Measurements from ENCODE around the gene MAPK4.

DNA sequence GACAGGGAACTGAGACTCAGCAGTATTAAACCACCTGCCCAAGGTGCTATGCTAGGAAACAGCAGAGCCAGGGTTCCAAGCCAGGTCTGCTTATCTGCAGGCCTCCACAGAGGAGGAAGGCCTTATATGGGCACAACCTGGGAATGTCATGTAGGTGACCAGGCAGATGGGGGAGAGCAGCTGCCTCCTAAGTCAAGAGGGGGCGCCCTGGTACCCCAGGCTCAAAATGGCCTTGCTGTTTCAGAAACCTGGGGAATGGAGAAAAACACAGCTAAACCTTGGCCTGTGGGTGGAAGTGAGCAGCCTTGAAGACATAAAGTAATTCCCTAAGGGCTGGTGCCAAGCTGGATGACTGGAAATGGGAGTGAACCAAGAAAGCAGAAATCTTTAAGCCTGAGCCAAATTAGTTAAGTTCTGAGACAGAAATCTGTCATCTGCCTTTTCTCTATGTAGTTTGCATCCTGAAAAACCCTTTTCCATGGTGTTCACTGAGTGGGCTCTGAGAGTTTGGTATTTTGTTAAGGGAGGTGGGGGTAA, 79.1 kb downstream of the MAPK4 start:
- TF ChIP-seq, protein P1, sequence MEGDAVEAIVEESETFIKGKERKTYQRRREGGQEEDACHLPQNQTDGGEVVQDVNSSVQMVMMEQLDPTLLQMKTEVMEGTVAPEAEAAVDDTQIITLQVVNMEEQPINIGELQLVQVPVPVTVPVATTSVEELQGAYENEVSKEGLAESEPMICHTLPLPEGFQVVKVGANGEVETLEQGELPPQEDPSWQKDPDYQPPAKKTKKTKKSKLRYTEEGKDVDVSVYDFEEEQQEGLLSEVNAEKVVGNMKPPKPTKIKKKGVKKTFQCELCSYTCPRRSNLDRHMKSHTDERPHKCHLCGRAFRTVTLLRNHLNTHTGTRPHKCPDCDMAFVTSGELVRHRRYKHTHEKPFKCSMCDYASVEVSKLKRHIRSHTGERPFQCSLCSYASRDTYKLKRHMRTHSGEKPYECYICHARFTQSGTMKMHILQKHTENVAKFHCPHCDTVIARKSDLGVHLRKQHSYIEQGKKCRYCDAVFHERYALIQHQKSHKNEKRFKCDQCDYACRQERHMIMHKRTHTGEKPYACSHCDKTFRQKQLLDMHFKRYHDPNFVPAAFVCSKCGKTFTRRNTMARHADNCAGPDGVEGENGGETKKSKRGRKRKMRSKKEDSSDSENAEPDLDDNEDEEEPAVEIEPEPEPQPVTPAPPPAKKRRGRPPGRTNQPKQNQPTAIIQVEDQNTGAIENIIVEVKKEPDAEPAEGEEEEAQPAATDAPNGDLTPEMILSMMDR (IDR thresholded peaks at IDR 0.05) = no peak
- TF ChIP-seq POLR2AphosphoS5 (IDR thresholded peaks at IDR 0.05) = no peak
- TF ChIP-seq POLR2A (IDR thresholded peaks at IDR 0.05) = no peak

Measured in prostate gland (tissue), 2 donors.